ENCODE results near the gene LRRC4B. TPM values are rescaled to one million over a fixed set of nuclear protein-coding genes. Genes with fewer than 3 reads are reported as not detected.

The LRRC4B gene
- total RNA-seq, 8 experiments from 2014 or later = 0.10 to 45.8 (median 17.2) TPM

DNA sequence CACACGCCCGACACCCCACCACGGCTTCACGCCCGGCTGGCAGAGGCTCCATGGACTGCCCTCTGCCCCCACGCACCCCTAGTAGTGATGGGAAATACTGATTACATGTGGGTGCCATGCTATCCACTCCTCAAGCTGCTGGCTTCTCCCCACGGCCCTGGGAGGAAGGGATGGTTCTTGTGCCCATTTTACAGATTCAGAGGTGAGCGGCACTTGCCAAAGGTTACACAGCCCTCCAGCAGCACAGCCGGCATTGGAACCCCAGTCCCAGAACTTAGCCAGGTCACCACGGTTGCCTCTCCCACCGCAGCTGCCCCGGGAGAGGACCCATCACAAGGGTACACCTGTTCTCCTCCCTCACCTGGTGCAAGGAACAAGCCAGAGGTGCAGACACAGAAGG is 13.2 kb downstream of the LRRC4B start:
- WGBS, 10 experiments = 50 to 78% (median 66%) methylated on average over 2 to 4 of the region's 12 CpGs; no CpG with 5 or more reads in 6 of the 10 experiments
- in situ Hi-C loops (cut with MboI; ENCODE audit: low pct_unique_long_range_greater_than_20kb in 2 of 9, low sequenced_read_pairs in 9 of 9, unreplicated experiment in 9 of 9) = no loop called here
- peaks cover 20 to 28% of the 10 kb centered on the region in 2 donors for H3K4me1 ChIP-seq (replicated peaks in 1 of 2)

DNA sequence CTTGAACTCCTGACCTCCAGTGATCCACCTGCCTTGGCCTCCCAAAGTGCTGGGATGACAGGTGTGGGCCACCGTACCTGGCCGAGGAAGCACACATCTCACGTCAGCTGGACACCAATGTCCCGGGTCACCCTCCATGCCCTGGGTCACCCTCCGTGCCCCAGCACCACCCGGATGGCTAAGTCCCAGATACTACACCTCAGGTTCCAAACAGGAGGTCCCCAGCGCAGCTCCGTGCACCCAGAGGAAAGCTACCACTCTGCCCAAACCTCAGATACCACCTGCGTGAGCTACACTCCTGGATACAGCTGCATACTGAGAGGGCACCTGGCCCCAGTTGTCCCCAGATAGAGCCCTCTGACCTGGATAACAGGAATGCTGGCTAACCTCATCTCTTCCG is 14.0 kb downstream of the LRRC4B start:
- in situ Hi-C loops (cut with MboI; ENCODE audit: low pct_unique_long_range_greater_than_20kb in 2 of 9, low sequenced_read_pairs in 9 of 9, unreplicated experiment in 9 of 9) = no loop called here
- Histone ChIP-seq H3K4me1 (replicated peaks in 1 of 2) (peaks cover 20 to 30% of the 10 kb centered on the region in 2 donors), H3K4me3 (no peak overlapping the region), H3K27ac (no peak overlapping the region)
- WGBS, 10 experiments = 86 to 100% (median 96%) methylated on average over 1 to 4 of the region's 10 CpGs; no CpG with 5 or more reads in 6 of the 10 experiments
- no peak for ATAC-seq (replicated peaks in 6 of 8)

More for the DNA sequence above, 13.2 kb downstream of the LRRC4B start:
- ATAC-seq (replicated peaks in 6 of 8) = no peak
- Histone ChIP-seq H3K4me3 (no peak overlapping the region), H3K27ac (no peak overlapping the region)

DNA sequence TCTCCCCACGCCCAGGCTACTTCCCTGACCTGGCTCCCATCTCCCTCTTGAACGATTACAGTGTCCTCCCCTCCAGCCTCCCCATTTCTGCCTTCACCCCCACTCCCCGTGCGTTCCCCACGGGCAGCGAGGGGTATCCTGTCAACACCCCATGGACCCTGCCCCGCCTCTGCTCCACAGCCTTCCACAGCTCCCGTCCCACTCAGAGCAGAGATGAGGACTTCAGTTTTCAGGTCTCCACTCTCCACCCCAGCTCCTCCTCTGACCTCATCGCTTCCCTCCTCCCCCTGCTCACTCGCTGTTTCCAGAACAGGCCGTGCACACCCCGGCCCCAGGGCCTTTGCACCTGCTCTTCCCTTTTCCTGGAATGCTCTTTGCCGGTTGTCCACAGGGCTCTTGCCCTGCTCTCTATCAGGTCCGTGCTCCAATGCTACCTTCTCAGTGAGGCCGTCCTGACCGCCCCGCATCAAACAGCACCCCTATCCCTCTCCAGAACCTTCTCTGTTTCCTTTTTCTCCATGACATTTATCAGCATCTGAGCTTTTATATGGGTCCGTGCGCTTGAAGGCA is 15.0 kb downstream of the LRRC4B start:
- peaks cover 20 to 30% of the 10 kb centered on the region in 2 donors for H3K4me1 ChIP-seq (replicated peaks in 1 of 2)
- in situ Hi-C loops (cut with MboI; ENCODE audit: low pct_unique_long_range_greater_than_20kb in 2 of 9, low sequenced_read_pairs in 9 of 9, unreplicated experiment in 9 of 9) = no loop called here
- no peak overlapping the region for H3K4me3 ChIP-seq
- H3K27ac ChIP-seq = no peak overlapping the region
- 59 to 100% (median 80%) methylated on average over 3 to 8 of the region's 19 CpGs; no CpG with 5 or more reads in 3 of the 10 experiments for WGBS, 10 experiments
- ATAC-seq (replicated peaks in 6 of 8) = no peak

DNA sequence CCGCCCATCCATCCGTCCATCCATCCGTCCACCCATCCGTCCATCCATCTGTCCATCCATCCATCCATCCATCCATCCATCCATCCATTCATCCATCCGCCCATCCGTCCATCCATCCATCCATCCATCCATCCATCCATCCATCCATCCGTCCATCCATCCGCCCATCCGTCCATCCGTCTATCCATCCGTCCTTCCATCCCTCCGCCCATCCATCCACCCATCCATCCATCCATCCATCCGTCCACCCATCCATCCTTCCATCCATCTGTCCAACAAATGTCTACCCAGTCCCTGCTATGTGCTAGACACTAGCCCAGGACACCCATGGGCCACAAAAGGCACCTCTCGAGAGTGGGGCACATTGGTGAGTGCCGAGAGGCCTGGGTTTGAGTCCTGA is 15.7 kb downstream of the LRRC4B start:
- Histone ChIP-seq H3K4me3 (no peak overlapping the region), H3K4me1 (replicated peaks in 1 of 2) (peaks cover 20 to 30% of the 10 kb centered on the region in 2 donors), H3K27ac (no peak overlapping the region)
- ATAC-seq (replicated peaks in 6 of 8) = no peak
- WGBS, 10 experiments = 33 to 92% (median 76%) methylated on average over 2 to 9 of the region's 15 CpGs; no CpG with 5 or more reads in 2 of the 10 experiments
- in situ Hi-C loops (cut with MboI; ENCODE audit: low pct_unique_long_range_greater_than_20kb in 2 of 9, low sequenced_read_pairs in 9 of 9, unreplicated experiment in 9 of 9) = no loop called here

DNA sequence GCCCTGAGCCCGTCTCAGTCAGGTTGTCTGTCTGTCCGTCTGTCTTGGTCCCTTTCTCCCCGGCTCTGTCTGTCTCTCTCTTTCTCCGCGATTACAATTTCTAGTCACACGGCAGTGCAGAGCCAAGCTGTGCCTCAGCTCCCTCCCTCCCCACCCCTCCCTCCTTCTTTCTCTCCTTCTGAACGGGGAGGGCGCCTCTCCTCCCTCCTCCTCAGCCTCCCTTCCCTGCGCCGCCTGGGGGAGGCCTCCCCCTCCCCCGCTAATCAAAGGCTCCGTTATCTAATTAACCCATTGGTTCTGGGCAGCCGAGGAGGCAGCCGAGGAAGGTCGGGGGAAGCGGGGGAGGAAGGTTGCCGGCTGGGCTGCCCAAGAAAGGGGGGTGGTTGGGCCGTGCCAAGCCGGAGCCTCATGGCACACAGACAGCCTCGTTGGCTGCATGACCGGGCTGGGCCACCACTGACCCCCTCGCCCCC is 16.5 kb downstream of the LRRC4B start:
- in situ Hi-C loops (cut with MboI; ENCODE audit: low pct_unique_long_range_greater_than_20kb in 2 of 9, low sequenced_read_pairs in 9 of 9, unreplicated experiment in 9 of 9) = no loop called here
- peak in 5 of 8 experiments; percentile 26 to 48 (median 32) for ATAC-seq (replicated peaks in 6 of 8)
- peak overlapping the region; percentile 36 to 61 (median 44) for H3K4me3 ChIP-seq
- WGBS, 10 experiments = no CpG with 5 or more reads among the region's 22 CpGs
- H3K4me1 ChIP-seq (replicated peaks in 1 of 2) = peaks cover 14 to 23% of the 10 kb centered on the region in 2 donors
- H3K27ac ChIP-seq = peak overlapping the region; percentile 60 to 82

DNA sequence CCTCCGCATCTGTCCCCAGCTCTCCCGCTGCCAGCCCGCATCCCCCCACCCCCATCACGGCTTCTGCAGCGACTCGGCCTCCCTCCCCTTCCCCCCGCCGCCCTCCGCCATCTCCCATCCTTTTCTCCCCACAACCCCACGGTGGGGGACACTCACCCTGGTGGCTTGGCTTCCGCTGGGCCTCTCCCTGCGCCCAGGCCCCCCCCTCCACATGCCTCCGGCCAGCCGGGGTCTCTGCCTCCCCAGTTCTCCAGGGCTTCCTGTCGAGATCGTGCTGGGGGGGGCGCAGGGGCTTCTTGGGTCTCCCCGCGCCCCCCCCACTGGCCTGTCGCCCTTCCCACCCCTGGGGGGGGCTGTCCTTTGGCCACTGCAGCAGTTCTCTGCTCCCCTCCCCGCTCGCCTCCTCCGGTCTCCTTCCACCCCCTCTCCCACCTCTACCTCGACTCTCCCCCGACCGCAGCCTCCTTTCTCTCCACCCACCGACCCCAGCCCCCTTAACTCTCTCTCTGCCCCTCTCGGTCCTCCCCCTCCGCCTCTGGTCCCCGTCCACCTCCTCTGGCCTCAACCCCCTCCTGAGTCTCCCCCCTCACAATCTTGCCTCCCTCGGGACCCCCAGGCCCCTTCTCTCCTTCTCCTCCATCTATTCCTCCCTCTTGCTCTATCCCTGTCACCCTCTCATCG is 17.1 kb downstream of the LRRC4B start:
- in situ Hi-C loops (cut with MboI; ENCODE audit: low pct_unique_long_range_greater_than_20kb in 2 of 9, low sequenced_read_pairs in 9 of 9, unreplicated experiment in 9 of 9) = no loop called here
- Histone ChIP-seq H3K4me1 (replicated peaks in 1 of 2) (peaks cover 12 to 19% of the 10 kb centered on the region in 2 donors), H3K4me3 (peak overlapping the region; percentile 36 to 61 (median 44)), H3K27ac (peak overlapping the region; percentile 60 to 82)
- ATAC-seq (replicated peaks in 6 of 8) = peak in 5 of 8 experiments; percentile 50 to 60 (median 59)
- no CpG with 5 or more reads among the region's 32 CpGs for WGBS, 10 experiments

DNA sequence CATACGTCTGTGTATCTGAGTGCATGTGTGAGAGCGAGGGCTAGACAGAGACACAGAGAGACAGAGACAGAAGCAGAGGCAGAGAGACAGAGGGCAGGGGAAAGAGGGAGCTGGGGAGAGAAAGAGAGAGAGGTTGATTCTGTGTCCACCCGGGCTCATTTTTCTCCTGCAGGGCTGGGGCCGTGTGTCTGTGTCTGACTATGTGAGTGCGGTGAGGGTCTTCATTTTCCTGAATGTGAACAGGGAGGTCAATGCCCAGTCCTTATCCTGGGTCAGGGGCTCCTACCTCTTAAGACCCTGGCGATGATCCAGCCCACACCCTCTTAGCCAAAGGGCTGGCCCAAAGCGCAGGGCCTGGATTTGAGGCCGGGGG is 17.7 kb downstream of the LRRC4B start:
- peak overlapping the region; percentile 60 to 82 for H3K27ac ChIP-seq
- ATAC-seq (replicated peaks in 6 of 8) = no peak
- in situ Hi-C loops (cut with MboI; ENCODE audit: low pct_unique_long_range_greater_than_20kb in 2 of 9, low sequenced_read_pairs in 9 of 9, unreplicated experiment in 9 of 9) = no loop called here
- H3K4me1 ChIP-seq (replicated peaks in 1 of 2) = peaks cover 6 to 13% of the 10 kb centered on the region in 2 donors
- WGBS, 10 experiments = 17 to 86% (median 37%) methylated on average over 1 to 4 of the region's 8 CpGs; no CpG with 5 or more reads in 6 of the 10 experiments
- H3K4me3 ChIP-seq = peak overlapping the region; percentile 36 to 61 (median 44)

DNA sequence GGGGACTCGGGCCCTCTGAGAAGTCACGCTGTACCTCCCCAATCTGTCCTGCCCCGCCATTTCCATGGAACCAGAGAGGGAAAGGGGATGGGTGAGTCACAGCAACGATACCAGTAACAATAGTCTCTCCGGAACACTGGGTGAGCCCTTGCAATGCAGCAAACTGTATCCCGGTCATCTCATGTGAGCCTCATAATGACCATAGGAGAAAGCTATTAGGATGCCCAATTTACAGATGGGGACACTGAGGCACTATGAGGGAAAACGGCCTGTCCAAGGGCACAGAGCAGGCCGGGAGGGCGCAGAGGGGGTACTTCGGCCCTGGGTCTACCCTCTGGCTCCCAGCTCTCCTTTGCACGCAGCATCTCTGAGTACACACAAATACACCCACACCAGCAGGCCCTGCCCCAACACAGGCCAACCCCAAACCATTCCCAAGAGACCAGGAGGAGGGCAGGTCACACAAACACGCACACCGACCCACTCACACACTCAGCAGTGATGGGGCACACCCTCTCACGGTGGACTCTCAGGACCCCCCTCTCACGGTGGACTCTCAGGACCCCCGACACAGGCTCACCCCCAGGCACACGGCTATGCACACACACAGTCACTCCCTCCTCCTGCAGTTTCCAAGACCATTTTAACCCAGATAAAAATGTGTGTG is 18.2 kb downstream of the LRRC4B start:
- Histone ChIP-seq H3K27ac (peak overlapping the region in 1 of 2 donors; percentile 82), H3K4me3 (peak overlapping the region; percentile 36 to 61 (median 44)), H3K4me1 (replicated peaks in 1 of 2) (peaks cover 5 to 11% of the 10 kb centered on the region in 2 donors)
- ATAC-seq (replicated peaks in 6 of 8) = no peak
- in situ Hi-C loops (cut with MboI; ENCODE audit: low pct_unique_long_range_greater_than_20kb in 2 of 9, low sequenced_read_pairs in 9 of 9, unreplicated experiment in 9 of 9) = loop anchor here in 2 of 9 experiments (25.0 kb wide), 1 partner anchor 237 kb away; the partner anchor contains the start of gene ACP4 (in 2 of the 2)
- 40 to 93% (median 60%) methylated on average over 1 to 6 of the region's 17 CpGs; no CpG with 5 or more reads in 5 of the 10 experiments for WGBS, 10 experiments

DNA sequence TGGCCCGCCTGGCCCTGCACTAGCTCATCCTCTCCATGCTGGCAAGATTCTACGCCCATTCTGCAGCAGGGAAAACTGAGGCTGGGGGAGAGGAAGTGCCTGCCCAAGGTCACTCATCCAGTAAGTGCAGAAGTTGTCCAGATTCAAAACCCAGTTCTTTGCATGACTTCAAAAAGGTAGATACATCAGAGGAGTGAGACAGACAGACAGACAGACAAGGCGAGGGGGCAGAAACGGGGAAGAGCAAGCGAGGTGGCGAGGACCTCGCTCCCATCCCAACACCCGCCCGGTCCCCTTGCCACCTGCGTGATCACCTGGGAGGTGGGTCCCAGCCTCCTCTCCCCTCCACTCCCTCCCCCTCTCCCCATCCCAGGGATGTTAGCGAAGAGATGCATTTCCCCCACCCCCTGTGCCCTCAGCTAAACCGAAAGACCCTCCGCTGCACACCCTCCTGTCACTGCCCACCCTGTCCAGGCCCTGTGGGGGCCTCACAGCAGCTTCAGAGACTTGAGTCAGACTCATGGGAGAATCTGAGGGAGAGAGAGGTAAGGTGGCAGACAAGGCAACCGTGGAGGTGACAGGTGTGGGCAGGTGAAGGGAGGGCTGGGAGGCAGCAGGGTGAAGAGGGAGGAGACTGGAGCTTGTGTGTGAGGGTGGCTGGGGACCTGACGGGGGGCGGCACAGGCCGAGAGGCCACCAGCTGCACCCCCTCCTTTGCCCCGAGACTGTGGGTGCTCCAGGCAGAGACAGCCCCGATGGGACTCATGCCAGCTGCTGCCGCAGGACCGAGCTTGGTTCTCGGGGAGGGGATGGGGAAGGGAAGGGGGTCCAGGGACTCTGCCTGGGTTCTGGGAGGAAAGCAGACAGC is 18.9 kb downstream of the LRRC4B start:
- in situ Hi-C loops (cut with MboI; ENCODE audit: low pct_unique_long_range_greater_than_20kb in 2 of 9, low sequenced_read_pairs in 9 of 9, unreplicated experiment in 9 of 9) = loop anchor here in 2 of 9 experiments (25.0 kb wide), 1 partner anchor 238 kb away; the partner anchor contains the start of gene ACP4 (in 2 of the 2)
- WGBS, 10 experiments = 90% methylated on average over 2 of the region's 22 CpGs; no CpG with 5 or more reads in 9 of the 10 experiments
- ATAC-seq (replicated peaks in 6 of 8) = no peak
- no peak overlapping the region for H3K4me3 ChIP-seq
- H3K27ac ChIP-seq = no peak overlapping the region
- H3K4me1 ChIP-seq (replicated peaks in 1 of 2) = peaks cover 5 to 11% of the 10 kb centered on the region in 2 donors

DNA sequence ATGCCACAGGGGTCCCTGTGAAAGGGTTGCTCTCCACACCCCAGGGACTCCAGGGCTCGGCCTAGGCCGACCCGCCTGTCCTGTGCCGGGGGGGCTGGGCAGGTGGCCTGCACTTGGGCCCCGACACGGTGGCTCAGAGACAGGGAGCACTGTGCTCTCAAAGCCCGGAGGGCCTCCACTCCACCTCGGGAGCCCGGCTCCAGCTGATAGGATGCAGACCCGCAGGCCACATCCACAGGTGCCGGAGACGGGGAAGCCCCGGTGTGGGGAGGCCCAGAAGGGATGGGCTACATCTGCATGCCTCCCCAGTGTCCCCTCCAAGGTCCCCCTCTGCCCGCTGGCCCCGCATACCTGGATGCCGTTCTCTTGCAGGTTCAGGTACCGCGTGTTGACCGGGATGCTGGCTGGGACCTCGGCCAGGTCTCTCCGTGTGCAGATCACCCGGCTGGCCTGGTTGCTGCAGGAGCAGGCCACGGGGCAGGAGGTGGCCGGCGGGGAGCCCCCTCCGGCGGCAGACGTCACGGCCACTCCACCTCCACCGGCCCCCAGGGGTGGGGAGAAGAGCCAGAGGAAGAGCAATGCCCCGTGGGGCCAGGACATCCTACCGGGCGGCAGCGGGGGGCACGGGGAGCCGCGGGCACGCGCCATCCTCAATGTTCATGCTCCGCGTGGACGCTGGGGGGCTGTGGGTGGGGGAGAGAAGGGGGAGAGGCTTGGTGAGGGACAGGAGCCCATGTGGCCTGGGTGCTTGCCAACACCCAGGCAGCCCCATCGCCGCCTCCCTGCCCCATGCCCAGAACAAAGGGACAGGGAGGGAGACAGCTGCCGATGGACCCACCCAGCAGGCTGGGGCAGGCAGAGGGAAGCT is 19.8 kb downstream of the LRRC4B start:
- no peak for ATAC-seq (replicated peaks in 6 of 8)
- Histone ChIP-seq H3K4me1 (replicated peaks in 1 of 2) (peaks cover 5 to 11% of the 10 kb centered on the region in 2 donors), H3K27ac (no peak overlapping the region), H3K4me3 (no peak overlapping the region)
- 70 to 93% (median 90%) methylated on average over 3 to 4 of the region's 45 CpGs; no CpG with 5 or more reads in 7 of the 10 experiments for WGBS, 10 experiments
- in situ Hi-C loops (cut with MboI; ENCODE audit: low pct_unique_long_range_greater_than_20kb in 2 of 9, low sequenced_read_pairs in 9 of 9, unreplicated experiment in 9 of 9) = loop anchor here in 2 of 9 experiments (25.0 kb wide), 1 partner anchor 239 kb away; the partner anchor contains the start of gene ACP4 (in 2 of the 2)

DNA sequence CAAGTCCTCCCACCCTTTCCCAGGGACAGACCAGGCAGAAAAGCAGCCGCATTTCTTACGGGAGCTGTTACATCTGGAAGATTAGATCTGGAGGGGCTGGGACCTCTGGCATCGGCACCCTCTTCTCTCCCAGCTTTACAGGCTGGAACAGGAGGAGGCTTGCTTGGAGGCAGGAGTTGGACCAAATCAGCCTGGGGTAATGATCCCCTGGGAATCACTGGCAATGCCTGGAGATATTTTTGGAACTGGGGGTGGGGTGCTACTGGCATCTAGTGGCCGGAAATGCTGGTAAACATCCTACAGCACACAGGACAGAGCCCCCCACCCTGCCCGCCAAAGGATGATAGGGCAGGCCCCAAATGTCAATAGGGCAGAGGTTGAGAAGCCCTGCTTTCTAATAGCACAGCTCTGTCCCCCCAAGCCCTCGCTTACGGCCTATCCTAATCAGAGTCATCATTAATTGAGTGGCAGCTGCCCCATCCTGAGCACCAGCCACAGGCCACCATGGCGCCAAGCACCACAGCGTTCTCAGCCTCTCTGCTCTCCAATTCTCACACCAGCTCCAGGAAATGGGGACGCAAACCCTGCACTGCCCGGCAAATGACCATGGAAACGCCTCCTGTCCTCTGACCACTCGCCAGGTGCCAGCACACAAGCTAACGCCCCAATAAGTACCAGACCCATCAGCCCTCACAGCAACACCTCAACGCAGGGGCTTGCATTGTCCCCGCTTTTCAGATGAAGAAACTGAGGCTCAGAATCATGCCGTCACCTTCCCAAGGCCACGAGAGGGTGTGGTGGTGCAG is 20.6 kb downstream of the LRRC4B start:
- no peak overlapping the region for H3K27ac ChIP-seq
- in situ Hi-C loops (cut with MboI; ENCODE audit: low pct_unique_long_range_greater_than_20kb in 2 of 9, low sequenced_read_pairs in 9 of 9, unreplicated experiment in 9 of 9) = loop anchor here in 2 of 9 experiments (25.0 kb wide), 1 partner anchor 240 kb away; the partner anchor contains the start of gene ACP4 (in 2 of the 2)

More for the DNA sequence above, 20.6 kb downstream of the LRRC4B start:
- Histone ChIP-seq H3K4me1 (replicated peaks in 1 of 2) (peaks cover 5 to 11% of the 10 kb centered on the region in 2 donors), H3K4me3 (no peak overlapping the region)
- WGBS, 10 experiments = 43 to 100% (median 63%) methylated on average over 1 to 15 of the region's 18 CpGs; no CpG with 5 or more reads in 3 of the 10 experiments
- ATAC-seq (replicated peaks in 6 of 8) = no peak
